Left ventricle myocardium inferior (tissue), 1 donor: ENCODE data around the gene NKX3-2. TPM values are rescaled to one million over a fixed set of nuclear protein-coding genes. Genes with fewer than 3 reads are reported as not detected.

Experiments
- DNase-seq: peaks from one replicate; pipeline ENCODE4 v3.0.0-alpha.2; 2020
- H3K27ac ChIP-seq: fragments of 200-600 bp; replicated peaks from 2 replicates; pipeline ENCODE4 v1.8.0; 2021
- H3K27me3 ChIP-seq: fragments of 200-600 bp; 2 replicates; pipeline ENCODE4 v1.8.0; 2021; ENCODE audit warnings: low read depth
- H3K36me3 ChIP-seq: fragments of 200-600 bp; 2 replicates; pipeline ENCODE4 v1.8.0; 2021
- H3K4me1 ChIP-seq: fragments of 200-600 bp; 2 replicates; pipeline ENCODE4 v1.8.0; 2021
- H3K4me3 ChIP-seq: fragments of 200-600 bp; 2 replicates; pipeline ENCODE4 v1.8.0; 2021; ENCODE audit warnings: mild to moderate bottlenecking, moderate library complexity
- H3K9me3 ChIP-seq: fragments of 200-600 bp; replicated peaks from 2 replicates; pipeline ENCODE4 v1.8.0; 2021
- CTCF ChIP-seq: fragments of 200-600 bp; IDR thresholded peaks from 2 replicates; pipeline ENCODE4 v1.8.0; 2021; ENCODE audit warnings: antibody characterized with exemption, mild to moderate bottlenecking, borderline replicate concordance
- intact Hi-C: fragments of 100-400 bp; cut with micrococcal nuclease; formaldehyde crosslinking; loops from one replicate; pipeline ENCODE4 v1.11.0; 2022
- total RNA-seq: library from RNA; stranded (reverse); fragmentation: NEBNext Ultra II Directional; extraction: Animal tissue kit (Norgen Biotek cat#: 25700); gene quantifications from one replicate; pipeline ENCODE4 v1.2.1, GENCODE V29; 2021
- donor health status: DM: no; HTN: yes; CAD: no; lungs with severe emphysema.

The NKX3-2 gene
- total RNA-seq, 1 donor from 2014 or later: not detected

- intact Hi-C loops: no loop called here
- Histone ChIP-seq H3K27ac (no peak overlapping the region), H3K9me3 (no peaks in the 10 kb centered on the region), H3K4me1 (no peaks in the 10 kb centered on the region), H3K27me3 (peaks cover 88% of the 10 kb centered on the region), H3K4me3 (no peak overlapping the region), H3K36me3 (no peaks in the 10 kb centered on the region)
- TF ChIP-seq CTCF: no peak
- DNase-seq: no peak
These were observed 29.0 kb downstream of the NKX3-2 start for GRCh38 chr4:13515268-13515667.

GRCh38 chr4:13514722-13515121 lies 29.6 kb downstream of the NKX3-2 start:
- no peak for TF ChIP-seq CTCF

GRCh38 chr4:13511101-13511500 lies 33.2 kb downstream of the NKX3-2 start:
- no peak overlapping the region for H3K4me3 ChIP-seq
- no peaks in the 10 kb centered on the region for H3K9me3 ChIP-seq
- intact Hi-C loops: no loop called here
- no peaks in the 10 kb centered on the region for H3K36me3 ChIP-seq
- peaks cover 47% of the 10 kb centered on the region for H3K27me3 ChIP-seq
- no peak overlapping the region for H3K27ac ChIP-seq
- no peak for DNase-seq
- TF ChIP-seq CTCF: no peak
- H3K4me1 ChIP-seq: no peaks in the 10 kb centered on the region

More at GRCh38 chr4:13514722-13515121, 29.6 kb downstream of the NKX3-2 start:
- H3K4me3 ChIP-seq: no peak overlapping the region
- peaks cover 83% of the 10 kb centered on the region for H3K27me3 ChIP-seq
- no peaks in the 10 kb centered on the region for H3K4me1 ChIP-seq
- intact Hi-C loops: no loop called here
- no peaks in the 10 kb centered on the region for H3K9me3 ChIP-seq
- no peak for DNase-seq
- no peak overlapping the region for H3K27ac ChIP-seq
- no peaks in the 10 kb centered on the region for H3K36me3 ChIP-seq

GRCh38 chr4:13509442-13509841 lies 34.9 kb downstream of the NKX3-2 start:
- H3K4me1 ChIP-seq: no peaks in the 10 kb centered on the region
- H3K4me3 ChIP-seq: no peak overlapping the region
- no peaks in the 10 kb centered on the region for H3K36me3 ChIP-seq
- no peak overlapping the region for H3K27ac ChIP-seq
- intact Hi-C loops: no loop called here
- no peaks in the 10 kb centered on the region for H3K9me3 ChIP-seq
- DNase-seq: no peak
- peaks cover 30% of the 10 kb centered on the region for H3K27me3 ChIP-seq
- TF ChIP-seq CTCF: no peak

- H3K4me1 ChIP-seq: no peaks in the 10 kb centered on the region
- TF ChIP-seq CTCF: no peak
- H3K27me3 ChIP-seq: peaks cover 37% of the 10 kb centered on the region
- DNase-seq: no peak
- H3K4me3 ChIP-seq: no peak overlapping the region
- no peak overlapping the region for H3K27ac ChIP-seq
- H3K36me3 ChIP-seq: no peaks in the 10 kb centered on the region
- H3K9me3 ChIP-seq: no peaks in the 10 kb centered on the region
- intact Hi-C loops: no loop called here
These were observed 39.9 kb downstream of the NKX3-2 start for GRCh38 chr4:13504374-13504773.

GRCh38 chr4:13498469-13498868 lies 45.8 kb downstream of the NKX3-2 start:
- intact Hi-C loops: no loop called here
- peaks cover 54% of the 10 kb centered on the region for H3K27me3 ChIP-seq

More at GRCh38 chr4:13498469-13498868, 45.8 kb downstream of the NKX3-2 start:
- Histone ChIP-seq H3K4me3 (no peak overlapping the region), H3K4me1 (no peaks in the 10 kb centered on the region), H3K36me3 (no peaks in the 10 kb centered on the region), H3K9me3 (peaks cover 5% of the 10 kb centered on the region), H3K27ac (no peak overlapping the region)
- TF ChIP-seq CTCF: no peak
- DNase-seq: no peak
